Measurements from ENCODE around the gene TMTC3. TPM values are rescaled to one million over a fixed set of nuclear protein-coding genes. Genes with fewer than 3 reads are reported as not detected.

Gene TMTC3
- total RNA-seq, 1 donor from 2014 or later = 23.6 TPM

- Mint-ChIP-seq H3K4me3 (no peak overlapping the region), H3K9me3 (no peaks in the 10 kb centered on the region), H3K27ac (ENCODE audit: unreplicated experiment) (no peak overlapping the region), H3K4me1 (no peaks in the 10 kb centered on the region), H3K27me3 (ENCODE audit: low read depth) (no peaks in the 10 kb centered on the region), H3K36me3 (ENCODE audit: low read depth) (peaks cover 3% of the 10 kb centered on the region)
- DNase-seq (ENCODE audit: low read depth, low spot score) = no peak
- no peak for TF ChIP-seq CTCF (conservative IDR thresholded peaks at IDR 0.05)
Observed at GRCh38 chr12:88192426-88192825, 50.3 kb downstream of the TMTC3 start.

GRCh38 chr12:88194868-88195267 is 52.8 kb downstream of the TMTC3 start:
- Mint-ChIP-seq H3K27ac (ENCODE audit: unreplicated experiment) (no peak overlapping the region), H3K27me3 (ENCODE audit: low read depth) (no peaks in the 10 kb centered on the region), H3K36me3 (ENCODE audit: low read depth) (peaks cover 3% of the 10 kb centered on the region), H3K4me3 (no peak overlapping the region), H3K4me1 (no peaks in the 10 kb centered on the region), H3K9me3 (no peaks in the 10 kb centered on the region)
- TF ChIP-seq CTCF (conservative IDR thresholded peaks at IDR 0.05) = no peak
- DNase-seq (ENCODE audit: low read depth, low spot score) = no peak

- no peak for TF ChIP-seq CTCF (conservative IDR thresholded peaks at IDR 0.05)
- no peaks in the 10 kb centered on the region for H3K36me3 Mint-ChIP-seq (ENCODE audit: low read depth)
- H3K27ac Mint-ChIP-seq (ENCODE audit: unreplicated experiment) = no peak overlapping the region
- no peaks in the 10 kb centered on the region for H3K4me1 Mint-ChIP-seq
- no peak for DNase-seq (ENCODE audit: low read depth, low spot score)
- H3K9me3 Mint-ChIP-seq = no peaks in the 10 kb centered on the region
- H3K27me3 Mint-ChIP-seq (ENCODE audit: low read depth) = no peaks in the 10 kb centered on the region
- H3K4me3 Mint-ChIP-seq = no peak overlapping the region
Observed at GRCh38 chr12:88200029-88200428, 57.9 kb downstream of the TMTC3 start.

GRCh38 chr12:88202500-88202899 is 60.4 kb downstream of the TMTC3 start:
- H3K9me3 Mint-ChIP-seq = peaks cover 2% of the 10 kb centered on the region
- TF ChIP-seq CTCF (conservative IDR thresholded peaks at IDR 0.05) = no peak
- H3K4me1 Mint-ChIP-seq = no peaks in the 10 kb centered on the region
- no peak overlapping the region for H3K27ac Mint-ChIP-seq (ENCODE audit: unreplicated experiment)
- no peaks in the 10 kb centered on the region for H3K36me3 Mint-ChIP-seq (ENCODE audit: low read depth)
- no peaks in the 10 kb centered on the region for H3K27me3 Mint-ChIP-seq (ENCODE audit: low read depth)
- no peak for DNase-seq (ENCODE audit: low read depth, low spot score)
- no peak overlapping the region for H3K4me3 Mint-ChIP-seq

GRCh38 chr12:88206601-88207000 is 64.5 kb downstream of the TMTC3 start:
- peaks cover 17% of the 10 kb centered on the region for H3K9me3 Mint-ChIP-seq
- H3K27me3 Mint-ChIP-seq (ENCODE audit: low read depth) = no peaks in the 10 kb centered on the region
- H3K36me3 Mint-ChIP-seq (ENCODE audit: low read depth) = peaks cover 5% of the 10 kb centered on the region
- H3K4me3 Mint-ChIP-seq = no peak overlapping the region
- TF ChIP-seq CTCF (conservative IDR thresholded peaks at IDR 0.05) = no peak
- H3K27ac Mint-ChIP-seq (ENCODE audit: unreplicated experiment) = no peak overlapping the region
- no peaks in the 10 kb centered on the region for H3K4me1 Mint-ChIP-seq
- no peak for DNase-seq (ENCODE audit: low read depth, low spot score)
